Activated CD8-positive, alpha-beta memory T cell treated with anti-CD3 and anti-CD28 coated beads, Interleukin-2, amount 50 U/mL, for 24 hours (primary cell): ENCODE measurements around the gene MARCHF7.
"Not testable (repeated sequence)": the region's sequence is repeated elsewhere in the genome, so short reads cannot be mapped to it uniquely, and the experiment has no call there.

Experiments
- DNase-seq: peaks from one replicate; pipeline ENCODE4 v3.0.0-alpha.2; 2020; ENCODE audit errors: extremely low read depth

The MARCHF7 gene

GRCh38 chr2:159716857-159717256 lies 4.6 kb downstream of the MARCHF7 start:
- no peak for DNase-seq

- DNase-seq: no peak
These were observed 8.4 kb downstream of the MARCHF7 start for GRCh38 chr2:159720676-159721075.

- DNase-seq: no peak
These were observed 10.3 kb downstream of the MARCHF7 start for GRCh38 chr2:159722580-159722979.

GRCh38 chr2:159724795-159725572 lies 12.7 kb downstream of the MARCHF7 start:
- DNase-seq: not testable (repeated sequence)

- DNase-seq: no peak
These were observed 13.4 kb downstream of the MARCHF7 start for GRCh38 chr2:159725713-159726112.

DNA sequence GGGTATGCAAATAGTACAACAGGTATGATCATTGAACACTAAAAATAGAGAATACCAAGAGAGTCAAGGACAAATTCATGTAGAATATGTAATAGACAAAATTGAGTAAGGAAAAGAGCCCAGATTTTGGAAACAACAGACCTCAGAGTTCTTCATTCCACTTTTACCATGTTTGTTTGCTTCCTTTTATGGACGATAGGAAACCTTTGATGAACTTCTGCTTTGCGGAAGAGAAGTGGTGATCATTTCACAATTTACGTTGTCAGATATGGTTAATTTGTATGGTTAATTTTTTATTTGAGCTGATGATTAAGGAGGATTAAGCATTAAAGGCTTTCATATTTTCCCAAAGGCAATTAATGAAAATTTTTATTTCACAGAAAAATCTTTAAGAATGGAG lies 16.3 kb downstream of the MARCHF7 start:
- DNase-seq: no peak

DNA sequence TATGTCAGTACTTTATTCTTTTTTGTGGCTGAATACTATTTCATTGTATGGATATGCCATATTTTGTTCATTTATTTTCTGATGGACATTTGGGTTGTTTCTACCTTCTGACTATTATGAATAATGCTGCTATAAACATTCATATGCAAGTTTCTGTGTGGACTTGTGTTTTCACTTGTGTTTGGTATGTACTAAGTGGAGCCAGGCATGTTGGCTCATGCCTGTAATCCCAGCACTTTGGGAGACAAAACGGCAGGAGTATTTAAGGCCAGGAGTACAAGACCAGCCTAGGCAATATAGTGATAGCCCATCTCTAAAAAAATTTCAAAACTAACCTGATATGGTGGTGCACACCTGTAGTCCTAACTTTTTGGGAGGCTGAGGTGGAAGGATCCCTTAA lies 23.3 kb downstream of the MARCHF7 start:
- no peak for DNase-seq

DNA sequence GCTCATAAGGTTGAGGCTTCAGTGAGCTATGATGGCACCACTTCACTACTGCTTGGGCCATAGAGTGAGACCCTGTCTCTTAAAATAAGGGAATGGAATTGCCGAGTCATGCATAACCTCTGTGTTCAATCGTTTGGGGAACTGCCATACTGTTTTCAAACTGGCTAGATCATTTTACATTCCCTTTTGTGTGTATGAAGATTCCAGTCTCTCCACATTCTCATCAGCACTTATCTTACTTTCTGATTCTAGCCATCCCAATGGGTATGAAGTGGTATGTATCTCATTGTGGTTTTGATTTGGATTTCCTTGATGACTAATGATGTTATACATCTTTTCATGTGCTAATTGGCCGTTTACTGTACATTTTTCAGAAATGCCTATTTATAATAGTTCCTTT lies 23.7 kb downstream of the MARCHF7 start:
- no peak for DNase-seq

- no peak for DNase-seq
These were observed 25.1 kb downstream of the MARCHF7 start for GRCh38 chr2:159737292-159737916.

DNA sequence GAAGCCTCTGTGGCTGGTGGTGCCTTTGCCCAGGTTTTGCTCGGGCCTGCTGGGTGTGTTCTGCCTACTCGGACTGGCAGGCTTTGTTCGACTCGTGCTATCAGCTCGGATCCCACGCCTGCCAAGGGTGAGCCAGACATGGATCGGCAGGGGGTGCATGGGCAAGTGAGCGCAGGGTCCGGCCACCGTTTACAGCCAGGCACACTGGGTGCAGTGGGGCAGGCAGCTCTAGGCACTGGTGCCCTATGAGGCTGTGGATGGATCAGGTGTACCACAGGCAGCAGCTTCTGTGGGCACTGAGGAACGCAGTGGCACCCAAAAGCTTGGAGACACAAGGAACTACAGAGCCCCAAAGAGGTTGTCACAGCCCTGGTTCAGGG lies 25.6 kb downstream of the MARCHF7 start:
- DNase-seq: no peak

- no peak for DNase-seq
These were observed 26.4 kb downstream of the MARCHF7 start for GRCh38 chr2:159738509-159739390.

GRCh38 chr2:159742846-159743245 lies 30.5 kb downstream of the MARCHF7 start:
- DNase-seq: no peak

DNA sequence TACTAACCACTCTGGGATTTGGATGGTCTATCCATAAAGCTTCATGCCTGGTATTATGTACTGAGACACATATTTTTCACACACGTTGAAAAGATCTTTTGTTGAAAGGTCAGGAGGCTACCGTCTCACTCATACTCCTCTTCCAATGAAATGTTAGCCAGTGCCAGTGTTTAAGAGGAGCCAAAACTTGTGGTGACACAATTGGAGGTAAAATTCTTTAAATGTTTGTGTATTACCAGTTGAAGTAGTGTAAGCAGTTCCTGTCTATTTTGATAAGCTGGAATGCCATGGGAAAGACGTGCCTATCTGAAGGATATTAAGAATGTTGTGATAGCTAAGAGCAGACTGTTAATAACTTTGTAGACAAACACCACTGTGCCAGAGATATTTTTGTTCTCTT lies 32.1 kb downstream of the MARCHF7 start:
- DNase-seq: no peak

- DNase-seq: not testable (repeated sequence)
These were observed 32.9 kb downstream of the MARCHF7 start for GRCh38 chr2:159745237-159745636.

GRCh38 chr2:159748089-159748488 lies 35.8 kb downstream of the MARCHF7 start:
- no peak for DNase-seq

GRCh38 chr2:159750873-159751272 lies 38.6 kb downstream of the MARCHF7 start:
- no peak for DNase-seq

- DNase-seq: no peak
These were observed 41.5 kb downstream of the MARCHF7 start for GRCh38 chr2:159753797-159754196.

GRCh38 chr2:159755014-159755413 lies 42.7 kb downstream of the MARCHF7 start:
- DNase-seq: no peak

DNA sequence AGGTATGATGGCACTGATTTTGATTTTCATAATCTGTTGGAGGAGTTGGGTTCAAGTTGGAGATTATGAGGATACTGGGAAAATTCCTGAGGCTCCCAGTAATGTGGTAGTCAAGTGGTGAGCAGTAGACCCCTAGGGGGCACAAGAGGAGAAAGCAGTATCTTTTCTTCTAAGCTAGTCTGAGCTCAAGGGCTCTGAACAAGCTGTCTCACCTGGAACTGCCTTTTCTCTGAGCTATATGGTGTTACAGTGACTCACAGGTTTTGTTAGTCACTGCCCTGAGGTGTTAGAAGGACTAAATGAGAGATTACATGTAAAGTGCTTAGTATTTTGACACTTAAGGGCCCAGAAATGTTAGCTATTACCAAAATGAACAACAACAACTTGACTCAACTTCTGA lies 43.5 kb downstream of the MARCHF7 start:
- DNase-seq: no peak

DNA sequence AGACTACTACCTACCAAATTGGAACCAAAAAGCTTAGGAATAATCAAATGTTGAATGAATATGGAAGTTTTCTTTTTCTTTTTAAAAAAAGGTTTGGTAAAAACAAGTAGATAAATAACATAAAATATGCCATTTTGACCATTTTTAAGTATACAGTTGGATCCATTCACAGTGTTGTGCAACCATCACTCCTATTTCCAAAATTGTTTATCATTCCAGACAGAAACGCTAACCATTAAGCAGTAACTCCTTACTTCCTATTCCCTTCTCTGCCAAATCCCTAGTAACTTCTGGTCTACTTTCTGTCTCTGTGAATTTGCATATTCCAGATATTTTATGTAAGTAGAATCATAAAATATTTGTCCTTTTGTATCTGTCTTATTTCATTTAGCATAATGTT lies 45.9 kb downstream of the MARCHF7 start:
- no peak for DNase-seq

DNA sequence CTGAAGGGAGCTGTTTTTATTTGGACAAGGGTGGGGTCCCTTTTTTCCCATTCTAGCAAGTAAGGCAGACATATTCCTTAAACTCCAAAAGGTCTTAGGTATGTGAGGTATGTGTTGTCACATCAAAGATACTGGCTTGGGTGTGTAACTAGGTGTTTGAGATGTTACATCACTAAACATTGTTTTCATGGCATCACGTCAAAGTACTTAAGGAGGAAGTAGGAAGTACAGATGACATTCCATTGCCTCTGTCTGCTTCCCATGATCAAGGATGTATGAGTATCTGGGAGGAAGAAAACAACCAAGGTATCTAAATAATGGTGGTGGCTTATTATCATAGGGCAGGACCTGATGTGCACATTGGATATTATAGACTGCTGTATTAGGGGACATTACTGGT lies 46.4 kb downstream of the MARCHF7 start:
- DNase-seq: no peak

- DNase-seq: no peak
These were observed 47.3 kb downstream of the MARCHF7 start for GRCh38 chr2:159759577-159759976.

DNA sequence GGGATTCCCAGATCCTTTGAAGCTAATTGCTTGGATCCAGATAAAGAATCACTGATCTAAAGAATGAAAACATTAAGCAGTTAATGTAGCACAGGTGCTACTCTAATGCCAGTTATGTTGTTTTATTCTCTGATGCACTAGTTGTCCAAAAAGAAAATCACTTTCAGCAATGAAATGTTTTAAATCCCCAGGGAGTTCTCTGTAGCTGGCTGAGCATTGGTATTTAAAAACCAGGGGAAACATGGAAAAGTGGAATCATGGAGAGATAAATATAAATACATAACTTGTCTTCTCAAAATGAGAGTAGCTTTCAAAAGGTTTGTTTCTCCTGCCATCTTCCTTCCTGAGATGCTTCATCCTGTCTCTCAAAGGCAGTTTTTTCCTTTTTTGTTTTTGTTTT lies 48.0 kb downstream of the MARCHF7 start:
- no peak for DNase-seq
